ENCODE results near the gene CIDEC.
"Not testable (repeated sequence)": the region's sequence is repeated elsewhere in the genome, so short reads cannot be mapped to it uniquely, and the experiment has no call there.

The CIDEC gene

GRCh38 chr3:9875448-9875847, 4.6 kb downstream of the CIDEC start:
- DNase-seq = no peak

- DNase-seq = peak; percentile 12 to 35 (median 30)
Observed at GRCh38 chr3:9872067-9872466, 8.0 kb downstream of the CIDEC start.

GRCh38 chr3:9870978-9871377, 9.1 kb downstream of the CIDEC start:
- no peak for DNase-seq

DNA sequence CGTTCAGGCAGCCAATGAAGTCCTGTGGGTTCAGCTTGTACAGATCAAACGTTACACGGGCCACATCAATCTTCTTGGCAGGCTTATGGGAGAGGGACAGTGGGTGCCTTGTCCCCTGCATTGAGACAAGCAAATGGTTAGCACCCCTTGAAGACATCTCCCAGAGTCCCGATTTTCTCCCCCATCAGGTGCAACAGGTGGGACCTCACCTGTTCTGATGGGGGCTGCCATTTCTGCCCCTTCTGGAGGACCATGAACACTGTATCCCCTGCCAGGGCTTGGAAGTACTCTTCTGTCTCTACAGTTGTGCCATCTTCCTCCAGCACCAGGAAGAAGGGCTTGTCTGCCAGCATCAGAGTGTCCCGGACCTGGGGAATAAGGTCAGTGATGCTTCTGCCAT, 10.1 kb downstream of the CIDEC start:
- no peak for DNase-seq

DNA sequence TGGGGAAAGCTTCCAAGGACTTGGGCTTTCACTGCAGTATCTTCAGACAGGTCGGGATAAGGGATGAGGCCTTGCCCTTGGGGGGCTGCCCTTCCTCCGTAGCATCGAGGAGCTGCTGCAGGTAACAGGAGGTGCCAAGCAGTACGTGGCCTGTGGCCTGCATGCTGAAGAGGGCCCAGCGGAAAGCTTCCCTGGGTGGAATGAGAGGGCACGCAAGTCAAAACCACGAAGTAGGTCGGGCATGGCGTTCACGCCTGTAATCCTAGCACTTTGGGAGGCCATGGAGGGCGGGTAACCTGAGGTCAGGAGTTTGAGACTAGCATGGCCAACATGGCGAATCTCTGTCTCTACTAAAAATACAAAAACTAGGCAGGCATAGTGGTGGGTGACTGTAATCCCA, 12.9 kb downstream of the CIDEC start:
- no peak for DNase-seq

DNA sequence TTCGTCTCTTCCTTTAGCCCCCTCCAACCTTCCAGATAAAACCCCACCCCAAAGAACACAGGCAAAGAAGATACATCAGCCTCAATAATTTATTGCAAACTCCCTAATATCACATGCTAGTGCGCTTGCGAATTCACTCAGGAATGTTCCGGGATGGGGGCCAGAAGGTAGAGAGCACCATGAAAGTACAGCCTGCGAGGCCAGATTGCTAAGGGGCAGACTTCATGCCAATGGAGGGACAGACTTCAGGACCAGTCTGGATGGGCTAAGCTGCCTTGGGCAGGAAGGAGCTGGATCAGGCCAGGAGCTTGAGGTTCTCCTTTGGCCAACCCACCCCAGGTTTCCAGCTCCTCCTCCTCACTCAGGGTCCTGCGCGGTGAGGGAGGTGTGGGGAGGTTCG, 13.4 kb downstream of the CIDEC start:
- DNase-seq = no peak

GRCh38 chr3:9865125-9865637, 14.9 kb downstream of the CIDEC start:
- not testable (repeated sequence) for DNase-seq

DNA sequence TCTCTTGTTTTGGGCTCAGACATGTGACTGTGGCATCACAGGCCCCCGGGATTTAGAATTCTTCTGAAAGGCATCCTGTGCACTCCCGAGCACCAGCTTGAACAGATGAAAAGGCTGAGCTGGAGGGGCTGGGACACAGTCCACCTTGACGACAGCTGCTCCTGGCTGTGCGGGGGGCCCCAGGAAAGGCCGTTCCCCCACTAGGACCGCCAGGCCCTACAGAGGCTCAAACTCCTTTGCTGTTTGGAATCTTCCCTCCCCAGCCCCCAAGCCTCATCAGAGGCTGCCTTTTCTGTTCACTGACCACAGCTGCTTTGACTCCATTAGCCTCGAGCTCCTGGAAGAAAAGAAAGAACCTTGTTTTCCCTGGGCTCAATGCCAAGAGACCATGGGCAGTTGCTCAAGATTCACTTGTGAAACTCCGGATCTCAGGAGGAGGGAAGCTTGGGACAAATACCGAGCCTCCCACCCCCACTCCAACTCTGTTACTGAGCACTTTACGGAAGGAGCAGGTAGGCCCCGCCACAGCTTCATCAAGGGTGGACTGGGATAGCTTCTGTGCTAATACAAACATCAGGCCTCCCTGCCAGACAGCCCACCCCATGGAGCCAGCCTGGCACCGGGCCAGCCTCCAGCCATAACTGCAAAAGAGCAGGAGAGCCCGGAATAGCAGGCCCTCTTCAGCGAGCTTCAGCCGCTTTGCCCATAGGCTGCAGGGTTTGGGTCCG, 15.7 kb downstream of the CIDEC start:
- DNase-seq = peak; percentile 61 to 73 (median 65)

DNA sequence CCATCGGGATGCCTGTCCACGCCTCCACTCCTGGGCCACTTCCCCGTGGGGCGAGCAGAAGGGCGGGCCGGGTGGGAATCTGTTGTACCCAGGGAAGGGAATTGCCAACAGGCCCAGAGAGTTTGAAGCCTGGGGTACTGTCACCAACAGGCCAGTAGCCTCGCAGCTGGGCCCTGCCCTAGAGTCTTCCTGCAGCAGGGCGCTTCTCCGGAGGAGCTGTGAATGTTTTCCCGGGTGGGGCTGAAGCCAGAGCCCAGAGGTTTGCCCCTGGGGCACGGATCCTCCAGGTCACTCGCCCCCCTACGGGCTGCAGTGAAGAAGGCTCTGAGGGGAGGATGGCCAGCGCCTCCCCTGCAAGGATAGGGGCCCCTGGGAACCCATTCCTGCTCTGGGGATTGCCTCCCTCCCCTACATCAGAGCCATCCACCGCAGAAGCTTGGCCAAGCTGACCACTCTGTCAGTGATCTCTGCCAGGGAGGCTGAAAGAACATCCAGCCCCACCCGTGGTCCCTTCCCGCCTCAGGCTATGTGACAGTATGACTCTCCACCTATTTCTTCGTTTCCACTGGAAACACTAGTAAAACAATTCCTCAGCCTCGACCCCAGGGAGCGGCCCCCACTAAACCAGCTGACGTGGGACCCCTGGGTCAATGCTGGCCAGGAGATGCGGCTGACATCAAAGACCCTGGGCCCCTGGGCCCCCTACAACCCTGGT, 16.8 kb downstream of the CIDEC start:
- DNase-seq = no peak

DNA sequence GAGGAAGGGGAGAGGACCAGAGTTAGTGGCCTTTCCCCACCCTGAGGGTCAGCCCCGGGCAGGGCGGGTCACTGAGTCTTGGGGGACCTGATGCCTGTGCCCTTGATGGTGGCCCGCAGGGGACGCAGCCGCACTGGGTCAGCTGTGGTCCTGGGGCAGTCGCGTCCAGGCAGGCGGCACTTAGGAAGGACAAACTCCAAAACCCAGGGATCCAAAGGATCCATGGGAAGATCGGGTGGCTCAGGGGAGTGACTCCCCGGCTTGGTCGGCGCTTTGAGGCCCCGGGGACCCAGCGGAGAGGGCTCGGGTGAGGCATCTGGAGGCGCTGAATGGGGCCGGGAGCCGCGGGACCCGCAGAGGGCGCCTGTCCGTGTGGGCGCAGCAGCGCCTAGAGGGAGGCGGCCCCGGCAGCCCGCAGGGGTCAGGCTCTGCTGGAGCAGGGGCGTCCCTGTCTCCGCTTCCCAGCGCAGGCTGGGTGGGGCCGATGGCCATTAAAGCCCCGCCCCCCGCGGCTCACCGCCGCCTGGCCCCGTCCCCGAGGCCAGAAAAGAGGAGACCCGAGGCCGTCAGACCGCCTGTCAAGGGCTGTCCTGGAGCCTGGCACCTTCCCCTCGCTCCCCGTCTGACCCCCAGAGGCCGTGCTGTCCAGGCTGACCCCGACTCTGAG, 17.5 kb downstream of the CIDEC start:
- DNase-seq = peak; percentile 36 to 76 (median 58)

DNA sequence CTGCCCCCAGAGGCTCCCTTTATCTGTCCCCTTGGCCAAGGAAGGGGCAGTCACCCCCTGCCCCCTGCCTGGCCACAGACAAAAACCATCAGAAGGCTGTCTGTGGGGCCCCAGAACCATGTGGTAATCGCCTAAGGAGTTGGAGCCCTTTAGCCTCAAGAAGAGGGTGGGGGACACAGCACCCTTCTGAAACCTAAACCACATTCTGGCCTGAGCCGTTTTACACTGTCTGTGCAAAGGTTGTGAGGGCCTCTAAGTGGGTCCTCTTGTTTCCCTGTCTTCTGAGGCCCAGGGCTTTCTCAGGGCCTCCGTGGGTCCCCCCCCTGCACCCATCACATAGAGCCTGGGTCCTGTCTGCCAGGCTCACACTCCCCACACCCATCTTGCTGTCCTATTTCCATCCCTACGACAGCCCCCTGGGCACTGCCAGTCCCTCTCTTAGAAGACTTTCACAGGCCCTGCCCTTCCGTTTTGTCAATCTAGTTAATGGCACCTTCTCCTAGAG, 18.4 kb downstream of the CIDEC start:
- DNase-seq = no peak

GRCh38 chr3:9861201-9861600, 18.9 kb downstream of the CIDEC start:
- no peak for DNase-seq

GRCh38 chr3:9859530-9860025, 20.5 kb downstream of the CIDEC start:
- DNase-seq = no peak

- no peak for DNase-seq
Observed at GRCh38 chr3:9855594-9855993, 24.5 kb downstream of the CIDEC start.

DNA sequence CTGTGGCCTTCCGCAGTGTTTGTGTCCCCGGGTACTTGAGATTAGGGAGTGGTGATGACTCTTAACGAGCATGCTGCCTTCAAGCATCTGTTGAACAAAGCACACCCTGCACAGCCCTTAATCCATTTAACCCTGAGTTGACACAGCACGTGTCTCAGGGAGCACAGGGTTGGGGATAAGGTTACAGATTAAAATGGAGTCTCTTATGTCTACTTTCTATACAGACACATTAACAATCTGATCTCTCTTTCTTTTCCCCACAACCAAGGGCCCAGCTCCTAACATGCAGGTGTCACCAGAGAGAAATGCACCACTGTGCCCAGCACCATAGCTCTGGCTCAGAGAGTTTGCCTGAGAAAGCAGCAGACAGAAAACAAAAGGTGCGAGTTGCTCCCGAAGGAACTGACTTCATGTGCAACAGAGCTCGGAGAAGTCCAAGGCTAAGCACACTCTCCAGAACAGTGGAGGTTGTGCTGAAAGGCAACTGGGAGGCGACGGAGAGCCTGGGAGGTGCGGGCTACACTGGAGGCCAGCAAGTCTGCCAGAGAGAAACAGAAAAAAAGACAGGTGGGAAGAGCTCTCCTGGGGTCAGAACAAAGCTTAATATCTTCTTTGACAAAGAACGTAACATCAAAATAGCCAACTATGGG, 25.6 kb downstream of the CIDEC start:
- DNase-seq = not testable (repeated sequence)

DNA sequence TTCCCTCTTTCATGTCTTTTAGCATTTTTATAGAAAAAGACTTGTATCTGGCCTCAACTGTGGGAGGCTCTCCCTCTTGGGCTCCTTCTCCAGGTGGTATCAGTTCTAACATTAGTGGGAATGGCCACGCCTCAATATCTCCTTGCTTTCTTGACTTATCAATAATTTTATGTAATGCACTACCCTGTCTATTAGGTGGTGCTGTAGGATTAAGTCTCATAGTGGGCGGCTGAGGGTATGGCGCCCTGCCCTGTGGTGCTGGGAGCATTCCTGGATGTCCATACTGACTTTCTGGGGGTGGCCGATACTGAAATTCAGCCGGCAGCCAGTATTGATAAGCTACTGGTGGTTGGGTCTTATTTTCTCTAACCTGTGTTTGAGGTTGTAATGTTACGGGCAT, 27.5 kb downstream of the CIDEC start:
- no peak for DNase-seq

DNA sequence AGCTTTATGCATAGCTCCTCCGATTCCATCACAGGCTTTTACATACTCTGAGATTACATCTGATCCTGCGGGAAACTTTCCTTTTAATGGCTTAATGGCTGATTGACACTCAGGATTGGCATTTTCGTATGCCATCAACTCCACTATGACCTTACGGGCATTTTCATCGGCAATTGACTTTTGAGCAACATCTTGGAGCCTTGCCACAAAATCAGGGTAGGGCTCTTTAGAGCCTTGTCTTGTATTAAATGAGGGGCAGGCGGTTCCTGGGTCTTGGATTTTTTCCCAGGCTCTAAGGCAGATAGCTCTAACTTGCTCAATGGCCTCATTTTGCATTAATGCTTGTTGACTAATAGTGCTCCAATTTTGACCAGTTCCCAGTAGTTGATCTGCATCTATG, 28.1 kb downstream of the CIDEC start:
- not testable (repeated sequence) for DNase-seq

GRCh38 chr3:9851383-9851782, 28.7 kb downstream of the CIDEC start:
- DNase-seq = not testable (repeated sequence)

GRCh38 chr3:9848860-9849259, 31.2 kb downstream of the CIDEC start:
- DNase-seq = peak; percentile 35 to 58 (median 48)

DNA sequence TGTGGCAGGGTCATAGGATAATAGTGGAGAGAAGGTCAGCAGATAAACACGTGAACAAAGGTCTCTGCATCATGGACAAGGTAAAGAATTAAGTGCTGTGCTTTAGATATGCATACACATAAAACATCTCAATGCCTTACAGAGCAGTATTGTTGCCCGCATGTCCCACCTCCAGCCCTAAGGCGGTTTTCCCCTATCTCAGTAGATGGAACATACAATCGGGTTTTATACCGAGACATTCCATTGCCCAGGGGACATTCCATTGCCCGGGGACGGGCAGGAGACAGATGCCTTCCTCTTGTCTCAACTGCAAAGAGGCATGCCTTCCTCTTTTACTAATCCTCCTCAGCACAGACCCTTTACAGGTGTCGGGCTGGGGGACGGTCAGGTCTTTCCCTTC, 32.2 kb downstream of the CIDEC start:
- DNase-seq = not testable (repeated sequence)

GRCh38 chr3:9846931-9847488, 33.0 kb downstream of the CIDEC start:
- DNase-seq = no peak

- DNase-seq = no peak
Observed at GRCh38 chr3:9846231-9846630, 33.8 kb downstream of the CIDEC start.

Measured in suppressor macrophage treated with lipopolysaccharide for 1 hour (primary cell).